RPMI7951 (cell line): ENCODE measurements around the gene KLHL42. TPM values are rescaled to one million over a fixed set of nuclear protein-coding genes. Genes with fewer than 3 reads are reported as not detected.
"Not testable (repeated sequence)": the region's sequence is repeated elsewhere in the genome, so short reads cannot be mapped to it uniquely, and the experiment has no call there.

Experiments
- DNase-seq: peaks from one replicate; pipeline ENCODE4 v3.0.0-alpha.2; 2012; ENCODE audit warnings: low read depth
- total RNA-seq: library from RNA; depleted of rRNA; stranded (reverse); fragments of >200 nt; shearing (Covaris generic); gene quantifications from 2 replicates; pipeline ENCODE4 v1.2.3, GENCODE V29; 2014; rRNA removed

KLHL42 gene
- total RNA-seq, result 12.3 and 13.7 TPM in 2 replicates

DNA sequence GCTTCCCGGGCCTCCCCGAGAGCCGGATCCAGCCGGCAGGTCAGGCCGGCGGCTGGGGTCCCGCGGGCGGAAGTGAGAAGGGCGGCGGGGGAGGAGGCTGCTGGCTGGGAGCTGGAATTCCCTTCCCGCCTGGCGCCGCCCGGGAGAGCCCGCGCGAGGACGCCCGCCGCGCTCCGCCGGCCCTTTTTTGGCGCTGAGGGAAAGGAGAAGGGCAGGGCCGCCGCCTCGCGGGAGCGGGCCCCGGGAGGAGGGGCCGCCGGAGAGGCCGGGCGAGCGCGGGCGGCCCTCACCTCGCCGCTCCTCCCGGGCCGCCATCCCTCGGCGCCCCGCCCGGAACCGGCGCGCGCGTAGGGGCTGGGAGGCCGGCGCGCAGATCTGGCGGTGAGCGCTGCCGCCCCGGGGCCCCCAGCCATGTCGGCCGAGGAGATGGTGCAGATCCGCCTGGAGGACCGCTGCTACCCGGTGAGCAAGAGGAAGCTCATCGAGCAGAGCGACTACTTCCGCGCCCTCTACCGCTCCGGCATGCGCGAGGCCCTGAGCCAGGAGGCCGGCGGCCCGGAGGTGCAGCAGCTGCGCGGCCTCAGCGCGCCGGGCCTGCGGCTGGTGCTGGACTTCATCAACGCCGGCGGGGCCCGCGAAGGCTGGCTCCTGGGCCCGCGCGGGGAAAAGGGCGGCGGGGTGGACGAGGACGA lies at the start of gene KLHL42, which contains the start of gene MANSC4:
Gene KLHL42, plus strand, starts transcription at position 314 of the 692 bp plus-strand sequence. Its CDS starts 98 bp downstream, at position 412.
Gene MANSC4, minus strand, starts transcription at position 317 of the 692 bp plus-strand sequence. CDS start 8,960 bp downstream, outside the sequence.
- peak; percentile 74 for DNase-seq

GRCh38 chr12:27732281-27732680 lies 47.8 kb upstream of the KLHL42 start:
- DNase-seq, result no peak

DNA sequence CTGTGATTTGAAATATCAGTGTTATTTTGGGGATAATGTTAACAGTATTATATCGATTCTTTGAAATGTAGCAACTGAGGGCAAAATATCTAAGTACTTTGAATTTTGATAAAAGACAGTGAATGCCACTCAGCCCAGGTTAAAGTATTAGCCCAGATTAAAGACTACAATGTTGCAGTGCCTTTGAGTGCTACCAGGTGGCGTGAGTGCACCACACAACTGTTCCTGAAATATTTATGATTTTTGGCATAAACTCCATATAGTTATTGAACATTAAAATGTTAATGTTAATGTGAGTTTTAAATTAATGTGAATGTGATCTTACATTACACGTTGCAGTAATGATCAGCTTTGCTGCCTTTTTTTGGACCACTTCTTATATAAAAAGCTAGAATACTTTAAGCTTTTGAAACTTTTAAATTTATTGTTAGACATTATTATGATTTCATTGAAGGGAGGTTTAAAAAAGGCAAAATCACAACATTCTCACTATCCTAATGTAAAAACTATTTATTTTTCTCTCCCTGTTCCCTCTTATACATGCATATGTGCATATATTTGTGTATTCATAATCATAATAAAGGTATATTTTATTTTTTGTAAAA lies 46.9 kb upstream of the KLHL42 start:
- DNase-seq, result peak; percentile 10

DNA sequence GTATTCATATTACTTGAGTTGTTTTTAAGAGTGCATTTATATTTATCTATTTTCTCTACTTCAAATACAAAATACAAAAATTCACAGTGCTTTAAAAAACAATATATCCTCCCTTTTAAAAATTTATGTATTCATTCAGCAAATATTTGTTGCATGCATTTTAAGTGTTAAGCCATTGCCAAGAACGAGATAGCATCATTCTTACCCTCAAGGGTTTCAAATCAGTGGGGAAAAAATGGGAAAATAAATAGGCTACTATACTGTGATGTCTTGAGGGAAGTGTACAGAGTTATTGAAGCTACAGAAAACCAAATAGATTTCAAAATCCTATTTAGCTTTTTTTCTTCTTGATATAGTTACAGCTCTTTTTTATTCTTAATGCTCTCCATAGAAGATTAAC lies 46.2 kb upstream of the KLHL42 start:
- DNase-seq, result no peak

DNA sequence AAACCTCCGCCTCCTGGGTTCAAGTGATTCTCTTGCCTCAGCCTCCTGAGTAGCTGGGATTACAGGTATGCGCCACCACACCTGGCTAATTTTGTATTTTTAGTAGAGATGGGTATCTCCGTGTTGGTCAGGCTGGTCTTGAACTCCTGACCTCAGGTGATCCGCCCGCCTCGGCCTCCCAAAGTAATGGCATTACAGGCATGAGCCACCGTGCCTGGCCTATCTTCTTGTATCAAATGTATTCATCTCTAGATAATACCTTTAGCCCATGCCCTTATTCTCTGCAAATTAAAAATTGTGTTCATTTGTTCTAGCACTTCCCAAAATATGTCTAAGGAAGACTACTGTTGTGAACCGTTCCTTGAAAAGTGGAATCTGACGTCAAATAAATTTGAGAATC lies 45.7 kb upstream of the KLHL42 start:
- not testable (repeated sequence) for DNase-seq

- no peak for DNase-seq
These were observed 36.4 kb upstream of the KLHL42 start for GRCh38 chr12:27743601-27744000.

DNA sequence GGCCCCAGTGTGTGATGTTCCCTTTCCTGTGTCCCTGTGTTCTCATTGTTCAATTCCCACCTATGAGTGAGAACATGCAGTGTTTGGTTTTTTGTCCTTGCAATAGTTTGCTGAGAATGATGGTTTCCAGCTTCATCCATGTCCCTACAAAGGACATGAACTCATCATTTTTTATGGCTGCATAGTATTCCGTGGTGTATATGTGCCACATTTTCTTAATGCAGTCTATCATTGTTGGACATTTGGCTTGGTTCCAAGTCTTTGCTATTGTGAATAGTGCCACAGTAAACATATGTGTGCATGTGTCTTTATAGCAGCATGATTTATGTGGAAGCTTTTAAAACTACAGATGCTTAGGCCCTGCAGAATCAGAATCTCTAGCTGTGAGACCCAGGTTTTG lies 34.3 kb upstream of the KLHL42 start:
- not testable (repeated sequence) for DNase-seq

GRCh38 chr12:27747111-27747820 lies 32.8 kb upstream of the KLHL42 start:
- no peak for DNase-seq

DNA sequence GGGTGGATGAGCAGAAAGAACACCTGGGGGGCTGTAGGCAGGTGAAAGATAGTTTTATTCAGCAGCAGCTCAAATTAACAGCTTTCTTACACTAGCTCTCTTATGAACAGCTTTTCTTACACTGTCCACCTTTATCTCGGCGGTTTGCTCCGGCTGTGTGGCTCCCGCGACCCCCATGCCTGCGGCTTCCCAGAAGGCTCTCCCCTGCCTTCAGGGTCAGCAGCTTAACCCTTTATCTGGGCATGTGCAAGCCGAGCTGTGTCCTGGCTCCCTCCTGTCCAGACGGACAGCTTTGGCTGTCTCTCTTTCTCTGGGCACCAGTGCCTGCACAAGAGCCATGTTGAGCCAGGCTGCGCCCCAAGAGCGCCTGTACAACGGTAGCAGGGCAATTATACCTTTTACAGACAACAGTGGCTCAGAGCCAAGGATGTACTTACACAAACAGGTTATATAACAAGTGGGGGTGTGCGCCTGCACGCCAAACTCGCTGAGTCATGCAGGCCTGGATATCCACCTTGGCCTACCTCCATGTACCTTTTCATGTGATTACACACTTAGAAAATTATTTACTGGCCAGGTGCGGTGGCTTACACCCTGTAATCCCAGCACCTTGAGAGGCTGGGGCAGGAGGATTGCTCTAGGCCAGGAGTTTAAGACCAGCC lies 28.5 kb upstream of the KLHL42 start:
- no peak for DNase-seq

DNA sequence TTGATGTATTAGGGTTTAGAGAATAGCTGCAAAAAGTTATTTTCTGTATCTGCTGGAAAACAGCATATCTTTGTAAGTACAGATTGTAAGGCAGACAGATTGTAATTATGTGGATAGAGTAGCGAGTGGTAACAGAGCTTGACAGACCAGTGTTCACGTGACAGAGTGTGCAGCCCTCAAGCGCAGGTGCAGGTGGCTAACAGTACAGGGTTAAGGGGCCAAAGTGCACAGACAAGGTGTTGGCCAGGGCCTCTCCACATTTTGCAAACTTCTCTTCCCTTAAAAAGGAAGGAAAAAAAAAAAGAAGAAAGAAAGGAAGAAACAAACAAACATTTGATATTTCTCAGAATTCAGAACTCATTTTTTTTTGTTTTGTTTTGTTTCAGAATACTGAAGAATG lies 25.2 kb upstream of the KLHL42 start:
- DNase-seq, result no peak

DNA sequence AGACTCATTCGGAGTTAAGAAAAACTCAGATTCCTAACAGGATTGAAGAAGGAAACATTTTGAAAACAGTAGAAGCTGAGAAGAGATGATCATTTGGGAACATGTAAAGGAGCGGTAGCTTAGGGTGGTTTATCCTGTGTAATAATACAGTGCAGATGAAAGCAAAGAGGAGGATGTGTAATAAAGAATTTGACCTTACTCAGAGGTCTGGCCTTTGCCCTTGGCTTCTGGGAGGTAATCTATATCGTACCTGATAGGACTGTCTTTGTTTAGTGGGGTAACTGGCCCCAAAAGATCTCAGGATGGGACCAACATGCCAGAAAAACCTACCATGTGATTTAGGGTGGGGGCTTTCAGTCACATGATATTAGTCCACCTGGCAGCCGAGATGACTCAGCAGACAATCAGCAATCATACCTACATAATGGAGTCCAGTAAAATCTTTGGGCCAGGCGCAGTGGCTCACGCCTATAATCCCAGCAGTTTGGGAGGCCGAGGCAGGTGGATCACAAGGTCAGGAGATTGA lies 23.3 kb upstream of the KLHL42 start:
- DNase-seq, result no peak

DNA sequence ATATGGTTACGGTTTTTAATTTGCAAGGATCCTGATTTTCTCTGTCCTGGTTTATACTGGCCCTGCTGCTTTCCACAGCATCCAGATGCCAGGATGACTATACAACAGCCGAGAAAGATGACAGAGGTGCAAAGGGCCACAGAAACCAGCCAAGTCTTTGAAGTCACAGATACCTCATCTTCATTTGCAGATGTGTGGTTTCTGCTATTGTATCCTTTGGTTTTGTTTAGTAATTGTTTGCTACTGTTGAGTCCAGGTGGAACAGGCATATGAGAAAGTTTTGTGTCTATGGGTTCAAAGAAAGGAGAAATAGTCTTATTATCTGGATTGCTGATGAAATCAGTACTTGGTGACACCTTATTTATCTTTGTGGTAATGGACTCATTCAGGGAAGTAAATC lies 17.3 kb upstream of the KLHL42 start:
- DNase-seq, result no peak

GRCh38 chr12:27766587-27766986 lies 13.4 kb upstream of the KLHL42 start:
- no peak for DNase-seq

DNA sequence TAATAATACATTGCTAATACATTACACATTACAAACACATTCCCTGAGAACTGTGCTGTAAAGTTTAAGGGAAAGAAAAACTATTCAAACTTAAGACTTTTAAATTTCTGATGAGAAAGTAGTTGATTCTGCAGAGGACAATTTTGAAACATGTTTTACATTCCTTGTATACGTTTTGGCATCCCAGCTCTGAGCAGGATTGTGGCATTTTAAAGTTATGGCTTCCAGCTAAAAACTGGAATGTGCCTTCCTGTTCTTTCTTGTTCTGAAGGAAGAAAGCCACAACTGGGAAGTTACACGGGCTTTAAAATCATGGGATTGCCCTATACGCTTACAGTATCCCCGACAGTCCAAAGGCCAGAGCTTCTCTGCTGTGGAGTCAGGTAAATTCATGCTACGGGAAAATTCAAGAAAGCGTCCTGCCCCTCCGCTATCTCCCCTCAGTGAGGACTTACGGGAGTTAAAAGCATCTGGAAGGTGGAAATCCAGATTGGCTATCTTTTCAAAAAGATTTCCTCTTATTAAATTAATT lies 10.8 kb upstream of the KLHL42 start:
- DNase-seq, result no peak

- DNase-seq, result no peak
These were observed 8.3 kb upstream of the KLHL42 start for GRCh38 chr12:27771481-27772327.

DNA sequence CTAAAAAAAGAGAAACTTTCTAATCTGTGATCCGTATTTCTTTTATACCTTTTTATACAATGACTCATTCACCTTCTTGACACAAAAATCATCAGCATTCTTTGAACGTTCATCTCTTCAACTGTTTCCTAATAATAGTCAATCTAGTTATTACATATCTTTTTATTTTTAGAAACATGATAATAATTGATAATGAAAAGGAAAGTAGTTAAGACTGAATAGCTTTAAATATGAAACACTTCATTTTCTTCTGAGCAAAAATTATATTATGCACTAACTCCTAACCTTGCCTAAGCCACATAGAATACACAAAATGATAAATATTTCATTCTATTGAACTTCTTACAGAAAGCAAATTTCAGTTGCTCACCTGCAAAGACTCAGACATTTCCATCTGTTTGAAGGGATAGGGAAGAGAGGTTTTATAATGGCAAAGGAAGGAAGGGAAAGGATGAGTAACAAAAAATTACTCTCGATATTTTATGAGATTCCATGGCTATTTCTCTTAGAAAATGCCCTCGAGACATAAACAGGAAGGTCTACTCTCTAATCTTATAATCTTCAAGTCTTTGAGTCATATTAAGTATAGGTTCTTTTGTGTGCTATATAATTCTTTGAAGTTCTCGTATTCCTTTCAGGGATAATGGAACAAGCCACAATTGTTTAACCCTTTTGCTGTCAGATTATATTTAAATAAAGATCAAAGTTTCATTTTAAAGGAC lies 7.5 kb upstream of the KLHL42 start:
- DNase-seq, result peak; percentile 63

DNA sequence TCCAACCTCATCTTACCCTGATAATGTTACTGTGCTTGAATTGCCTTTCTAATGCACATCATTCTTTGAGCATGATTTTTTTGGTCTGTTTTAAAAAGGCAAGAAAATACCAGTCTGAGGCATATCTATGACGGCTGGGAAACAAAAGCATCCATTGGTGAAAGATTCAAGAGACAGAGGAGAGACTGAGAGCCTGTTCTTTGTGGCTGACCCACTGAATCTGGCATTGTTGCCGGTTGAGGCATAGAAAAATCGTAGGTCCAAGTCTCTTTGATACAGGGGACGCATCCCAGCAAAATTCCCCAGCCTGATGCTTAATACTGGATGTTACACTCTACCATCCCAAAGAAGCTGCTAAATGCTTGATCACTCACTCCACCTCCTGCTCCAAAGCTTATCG lies 2.9 kb upstream of the KLHL42 start:
- no peak for DNase-seq

- no peak for DNase-seq
These were observed 1.8 kb upstream of the KLHL42 start for GRCh38 chr12:27778206-27778605.

GRCh38 chr12:27779416-27779919 lies 565 bp upstream of the KLHL42 start:
- peak; percentile 36 for DNase-seq
